Measurements from ENCODE around the gene UROD.
"Not testable (repeated sequence)": the region's sequence is repeated elsewhere in the genome, so short reads cannot be mapped to it uniquely, and the experiment has no call there.

UROD gene

DNA sequence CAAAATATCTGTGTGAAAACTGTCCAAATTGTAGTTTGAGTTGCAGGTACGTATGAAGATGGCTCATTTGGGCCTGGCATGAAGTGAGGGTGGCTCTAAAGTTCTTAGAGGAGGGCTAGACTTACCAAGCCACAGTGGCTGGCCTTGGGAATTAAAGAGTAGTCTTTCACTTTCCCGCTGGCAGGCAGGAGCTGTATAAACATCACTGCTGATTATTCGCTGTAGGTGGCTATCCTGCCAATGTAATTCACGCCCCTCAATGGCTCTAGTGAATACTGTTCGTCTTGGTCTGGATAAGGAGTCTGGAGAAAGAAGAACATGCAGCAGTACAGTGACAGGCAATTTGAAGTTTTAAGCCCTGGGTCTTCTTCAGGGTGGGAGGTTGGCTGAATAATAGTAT lies 31.0 kb downstream of the UROD start:
- DNase-seq = no peak

- no peak for DNase-seq
Observed at GRCh38 chr1:45044916-45045315, 32.9 kb downstream of the UROD start.

GRCh38 chr1:45047032-45047431 lies 35.0 kb downstream of the UROD start:
- peak; percentile 24 to 31 for DNase-seq

DNA sequence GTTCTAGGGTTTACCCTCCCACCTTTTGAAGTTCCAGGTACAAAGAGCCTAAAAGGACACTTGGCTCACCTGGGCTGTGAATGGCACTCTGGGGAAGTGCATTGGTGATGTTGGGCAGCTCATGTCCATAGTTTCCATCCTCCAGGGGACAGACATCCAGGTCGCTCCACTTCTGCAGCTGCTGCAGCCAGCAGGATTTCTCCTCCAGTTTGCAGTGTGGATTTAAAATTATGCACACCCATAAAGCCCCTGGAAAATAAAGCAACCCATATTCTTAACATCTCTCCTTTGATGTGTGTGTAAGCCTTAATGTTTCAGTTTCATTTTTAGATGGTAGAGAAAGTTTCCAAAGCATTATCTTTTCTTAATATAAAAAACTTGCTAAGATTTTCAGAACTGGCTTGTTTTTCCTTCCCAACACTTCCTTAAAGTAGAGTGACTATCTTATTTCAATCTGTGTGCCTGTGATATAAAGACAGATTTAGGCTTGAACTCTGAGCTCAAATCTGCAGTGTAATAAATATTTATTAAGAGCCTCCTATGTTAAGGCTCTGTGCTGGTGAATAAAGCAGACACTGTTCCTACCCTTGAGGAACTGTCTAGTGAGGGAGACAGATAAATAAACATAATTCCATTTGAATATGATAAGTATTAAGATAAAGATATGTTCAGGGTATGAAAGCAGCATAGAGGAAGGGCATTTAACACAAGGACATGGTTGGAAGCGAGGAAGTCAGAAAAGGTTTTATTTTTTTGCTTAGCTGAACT lies 39.1 kb downstream of the UROD start:
- no peak for DNase-seq

DNA sequence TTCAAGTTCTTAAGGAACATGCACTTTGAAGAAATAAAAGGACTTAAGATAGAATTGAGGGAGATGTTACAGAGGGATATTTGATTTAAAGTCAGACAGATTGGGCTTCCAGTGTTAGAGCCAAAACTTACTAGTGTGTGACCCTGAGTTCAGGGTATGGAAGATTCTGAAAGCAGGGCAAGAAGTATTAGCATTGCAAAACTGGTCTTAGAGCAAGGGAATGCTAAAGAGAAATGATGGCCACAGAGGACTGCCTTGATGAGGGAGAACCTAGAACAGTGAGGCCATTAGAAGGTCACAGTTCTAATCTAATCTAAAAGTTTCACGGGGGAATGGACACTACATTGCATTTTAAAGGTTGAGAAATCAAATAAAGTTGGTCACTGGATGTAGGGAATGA lies 45.5 kb downstream of the UROD start:
- DNase-seq = no peak

DNA sequence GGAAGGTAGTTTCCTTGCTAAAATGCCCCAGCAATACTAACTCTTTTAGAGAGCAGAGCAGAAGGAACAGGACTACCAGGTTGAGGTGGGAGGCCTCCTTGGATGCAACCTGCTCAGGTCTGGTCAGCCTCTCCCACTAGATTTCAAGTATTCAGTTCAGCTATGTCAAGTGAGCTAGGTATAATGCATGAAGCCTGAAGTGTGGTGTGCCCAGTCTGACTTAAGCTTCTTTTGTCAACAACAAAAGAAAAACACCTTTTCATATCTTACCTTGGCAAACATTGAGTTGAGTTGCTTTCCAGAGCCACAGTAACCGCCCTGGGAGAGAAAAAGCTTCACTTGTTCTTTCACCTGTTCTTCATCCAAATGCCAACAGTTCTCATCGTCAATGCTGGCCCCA lies 47.8 kb downstream of the UROD start:
- no peak for DNase-seq

DNA sequence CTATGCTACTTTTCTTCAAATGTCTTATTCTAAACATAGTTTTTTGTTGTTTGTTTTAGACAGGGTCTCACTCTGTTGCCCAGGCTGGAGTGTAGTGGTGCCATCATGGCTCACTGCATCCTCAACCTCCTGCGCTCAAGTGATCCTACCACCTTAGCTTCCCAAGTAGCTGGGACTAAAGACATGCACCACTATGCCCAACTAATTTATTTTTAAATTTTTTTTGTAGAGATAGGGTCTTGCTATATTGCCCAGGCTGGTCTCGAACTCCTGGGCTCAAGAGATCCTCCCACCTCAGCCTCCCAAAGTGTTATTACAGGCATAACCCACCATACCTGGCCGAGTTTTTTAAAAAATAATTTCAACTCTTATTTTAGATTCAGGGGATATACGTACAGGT lies 50.4 kb downstream of the UROD start:
- not testable (repeated sequence) for DNase-seq

GRCh38 chr1:45065083-45065482 lies 53.0 kb downstream of the UROD start:
- no peak for DNase-seq
